DND-41 (cell line): ENCODE results near the gene DCC.

Source experiments
- ATAC-seq: fragments of 200-7000 bp; cut with Tn5 transposase; 3 replicates; pipeline ENCODE4 v1.9.1; 2021; ENCODE audit warnings: low read depth; ENCODE audit not compliant: insufficient read depth
- DNase-seq: peaks from one replicate; pipeline ENCODE4 v3.0.0-alpha.2; 2020
- H2AFZ ChIP-seq: 2 replicates; pipeline ENCODE4 v1.6.0; 2012; ENCODE audit warnings: low read depth, low read length
- H3K27ac ChIP-seq: 2 replicates; pipeline ENCODE4 v1.5.1; 2012; ENCODE audit warnings: low read length, inconsistent platforms
- H3K27me3 ChIP-seq: fragments of 200-600 bp; sonication (generic); 2 replicates; pipeline ENCODE4 v1.6.0; 2012; ENCODE audit warnings: low read length, mild to moderate bottlenecking, inconsistent platforms; ENCODE audit not compliant: insufficient read depth, poor library complexity
- H3K36me3 ChIP-seq: 2 replicates; pipeline ENCODE4 v1.5.1; 2012; ENCODE audit warnings: low read length, inconsistent platforms; ENCODE audit not compliant: insufficient read depth
- H3K4me1 ChIP-seq: 2 replicates; pipeline ENCODE4 v1.5.1; 2012; ENCODE audit warnings: mild to moderate bottlenecking, low read length; ENCODE audit not compliant: insufficient read depth
- H3K4me2 ChIP-seq: 2 replicates; pipeline ENCODE4 v1.6.0; 2012; ENCODE audit warnings: mild to moderate bottlenecking, moderate library complexity, low read length, inconsistent platforms; ENCODE audit not compliant: insufficient read depth
- H3K4me3 ChIP-seq, 2 experiments: fragments of 200-600 bp in 1 of 2; shearing (Covaris generic) in 1 of 2; 2 replicates each; pipeline ENCODE4 v1.5.1; 2012 to 2016; ENCODE audit warnings: inconsistent platforms in 2 of 2, low read length in 2 of 2, mild to moderate bottlenecking in 2 of 2, low read depth in 1 of 2, moderate library complexity in 1 of 2
- H3K79me2 ChIP-seq: 2 replicates; pipeline ENCODE4 v1.6.0; 2012; ENCODE audit warnings: low read length, inconsistent platforms; ENCODE audit not compliant: insufficient read depth
- H3K9ac ChIP-seq: 2 replicates; pipeline ENCODE4 v1.6.0; 2012; ENCODE audit warnings: low read depth, mild to moderate bottlenecking, inconsistent platforms, low read length, moderate library complexity
- H3K9me3 ChIP-seq: 2 replicates; pipeline ENCODE4 v1.5.1; 2012; ENCODE audit warnings: low read length, moderate library complexity, mild to moderate bottlenecking, inconsistent platforms; ENCODE audit not compliant: insufficient read depth, severe bottlenecking
- H4K20me1 ChIP-seq: 2 replicates; pipeline ENCODE4 v1.6.0; 2012; ENCODE audit warnings: low read length; ENCODE audit not compliant: insufficient read depth
- CTCF ChIP-seq: IDR thresholded peaks from 2 replicates; pipeline ENCODE4 v1.5.1; 2012; ENCODE audit warnings: borderline replicate concordance, low read length, moderate library complexity, mild to moderate bottlenecking; ENCODE audit not compliant: poor library complexity, severe bottlenecking; ENCODE audit errors: extremely low read depth
- EZH2 ChIP-seq: IDR thresholded peaks from 3 replicates; pipeline ENCODE4 v1.6.1; 2012; ENCODE audit warnings: borderline replicate concordance, low read depth, mild to moderate bottlenecking, moderate library complexity, low read length, inconsistent platforms; ENCODE audit not compliant: severe bottlenecking

Gene DCC

GRCh38 chr18:53219853-53220252 is 879.9 kb downstream of the DCC start:
- Histone ChIP-seq H3K79me2 (no peaks in the 10 kb centered on the region), H3K9ac (no peak overlapping the region), H3K27ac (no peak overlapping the region), H2AFZ (no peak overlapping the region), H3K4me2 (no peak overlapping the region), H3K4me3 (no peak overlapping the region), H3K9me3 (no peaks in the 10 kb centered on the region), H4K20me1 (no peaks in the 10 kb centered on the region), H3K4me1 (no peaks in the 10 kb centered on the region), H3K27me3 (no peaks in the 10 kb centered on the region), H3K36me3 (no peaks in the 10 kb centered on the region)
- TF ChIP-seq EZH2 (no peak), CTCF (no peak)
- ATAC-seq (no peak), DNase-seq (no peak)

- H2AFZ ChIP-seq = no peak overlapping the region
- H3K4me2 ChIP-seq = no peak overlapping the region
- H3K4me1 ChIP-seq = no peaks in the 10 kb centered on the region
- no peaks in the 10 kb centered on the region for H3K79me2 ChIP-seq
- DNase-seq (no peak), ATAC-seq (no peak)
- H3K36me3 ChIP-seq = no peaks in the 10 kb centered on the region
- H4K20me1 ChIP-seq = no peaks in the 10 kb centered on the region
- TF ChIP-seq CTCF (no peak), EZH2 (no peak)
- H3K9me3 ChIP-seq = no peaks in the 10 kb centered on the region
- H3K4me3 ChIP-seq = no peak overlapping the region
- H3K9ac ChIP-seq = no peak overlapping the region
- no peak overlapping the region for H3K27ac ChIP-seq
- H3K27me3 ChIP-seq = no peaks in the 10 kb centered on the region
Observed at GRCh38 chr18:53224128-53224778, 884.3 kb downstream of the DCC start.

- H4K20me1 ChIP-seq = no peaks in the 10 kb centered on the region
- DNase-seq (no peak), ATAC-seq (no peak)
- TF ChIP-seq EZH2 (no peak), CTCF (no peak)
- H2AFZ ChIP-seq = no peak overlapping the region
- H3K4me2 ChIP-seq = no peak overlapping the region
- no peaks in the 10 kb centered on the region for H3K36me3 ChIP-seq
- no peak overlapping the region for H3K9ac ChIP-seq
- H3K79me2 ChIP-seq = no peaks in the 10 kb centered on the region
- no peak overlapping the region for H3K4me3 ChIP-seq
- H3K27ac ChIP-seq = no peak overlapping the region
- no peaks in the 10 kb centered on the region for H3K27me3 ChIP-seq
- H3K4me1 ChIP-seq = no peaks in the 10 kb centered on the region
- no peaks in the 10 kb centered on the region for H3K9me3 ChIP-seq
Observed at GRCh38 chr18:53225567-53226325, 885.7 kb downstream of the DCC start.

GRCh38 chr18:53234610-53235009 is 894.6 kb downstream of the DCC start:
- DNase-seq = no peak
- Histone ChIP-seq H3K79me2 (no peaks in the 10 kb centered on the region), H3K36me3 (no peaks in the 10 kb centered on the region), H3K27ac (no peak overlapping the region), H3K27me3 (no peaks in the 10 kb centered on the region), H4K20me1 (no peaks in the 10 kb centered on the region), H3K9ac (no peak overlapping the region), H3K4me1 (no peaks in the 10 kb centered on the region), H3K4me2 (no peak overlapping the region), H3K4me3 (no peak overlapping the region), H2AFZ (no peak overlapping the region), H3K9me3 (no peaks in the 10 kb centered on the region)
- no peak for ATAC-seq
- TF ChIP-seq EZH2 (no peak), CTCF (no peak)
